IMR-90 (cell line): ENCODE measurements around the gene ABL1. TPM values are rescaled to one million over a fixed set of nuclear protein-coding genes. Genes with fewer than 3 reads are reported as not detected.
A peak's percentile ranks its signal among the peaks of the same experiment; 100 is the strongest.

Experiments used
- ATAC-seq: fragments of 200-7000 bp; cut with Tn5 transposase; 2 replicates; pipeline ENCODE4 v1.9.1; 2020; ENCODE audit warnings: low read depth, mild to moderate bottlenecking, moderate library complexity
- BruUV-seq: library from RNA; stranded (reverse); fragments of 400-500 nt; replicated peaks from 2 replicates; lab custom pipeline; 2021; lab: Mats Ljungman, UMichigan
- CTCF ChIA-PET: fragments of 300-600 bp; formaldehyde crosslinking; extraction: SDS; loops from one replicate; lab custom pipeline; 2021; ENCODE audit warnings: antibody characterized with exemption; lab: Yijun Ruan, JAX
- POLR2A ChIA-PET: fragments of 300-600 bp; sonication (Branson Sonifier 250); formaldehyde crosslinking; loops from one replicate; lab custom pipeline; 2022; ENCODE audit warnings: antibody characterized with exemption; ENCODE audit not compliant: unreplicated experiment; lab: Charles Lee
- DNase-seq: peaks from one replicate; pipeline ENCODE4 v3.0.0; 2013
- H2AFZ ChIP-seq: replicated peaks from 2 replicates; pipeline ENCODE3; 2013; ENCODE audit warnings: low read length, mild to moderate bottlenecking; ENCODE audit not compliant: poor library complexity
- H2AK5ac ChIP-seq: 2 replicates; pipeline ENCODE4 v1.6.1; 2013; ENCODE audit warnings: low read depth, low read length, inconsistent platforms
- H2AK9ac ChIP-seq: replicated peaks from 2 replicates; pipeline ENCODE3; 2013; ENCODE audit warnings: mild to moderate bottlenecking, low read depth, low read length, moderate library complexity; ENCODE audit not compliant: poor library complexity
- H2BK120ac ChIP-seq: 2 replicates; pipeline ENCODE4 v1.6.1; 2013; ENCODE audit warnings: low read depth, low read length, inconsistent platforms
- H2BK15ac ChIP-seq: 3 replicates; pipeline ENCODE4 v1.6.1; 2013; ENCODE audit warnings: low read depth, low read length, inconsistent platforms
- H2BK20ac ChIP-seq: 2 replicates; pipeline ENCODE4 v1.6.1; 2013; ENCODE audit warnings: low read depth, mild to moderate bottlenecking, inconsistent platforms, low read length, moderate library complexity
- H2BK5ac ChIP-seq: 2 replicates; pipeline ENCODE4 v1.6.1; 2013; ENCODE audit warnings: mild to moderate bottlenecking, low read depth, low read length, inconsistent platforms; ENCODE audit not compliant: poor library complexity, severe bottlenecking
- H3K14ac ChIP-seq: replicated peaks from 2 replicates; pipeline ENCODE4 v1.6.1; 2013; ENCODE audit warnings: low read depth, low read length, inconsistent platforms
- H3K18ac ChIP-seq: 2 replicates; pipeline ENCODE4 v1.6.1; 2013; ENCODE audit warnings: low read depth, low read length, control low read depth
- H3K23ac ChIP-seq: 2 replicates; pipeline ENCODE4 v1.6.1; 2013; ENCODE audit warnings: low read depth, low read length, inconsistent platforms
- H3K27ac ChIP-seq: 2 replicates; pipeline ENCODE4 v1.5.1; 2013; ENCODE audit warnings: mild to moderate bottlenecking, control low read depth, low read length; ENCODE audit not compliant: insufficient read depth
- H3K27me3 ChIP-seq: 2 replicates; pipeline ENCODE4 v1.6.1; 2013; ENCODE audit warnings: low read length; ENCODE audit not compliant: control insufficient read depth, insufficient read depth
- H3K36me3 ChIP-seq: 2 replicates; pipeline ENCODE4 v1.6.1; 2013; ENCODE audit warnings: low read length, mixed read lengths; ENCODE audit not compliant: control insufficient read depth, insufficient read depth
- H3K4ac ChIP-seq: 2 replicates; pipeline ENCODE4 v1.6.1; 2013; ENCODE audit warnings: low read depth, low read length, inconsistent platforms
- H3K4me1 ChIP-seq: 2 replicates; pipeline ENCODE4 v1.6.1; 2013; ENCODE audit warnings: low read length, mixed read lengths; ENCODE audit not compliant: control insufficient read depth, insufficient read depth
- H3K4me2 ChIP-seq: 2 replicates; pipeline ENCODE4 v1.6.1; 2013; ENCODE audit warnings: low read depth, mild to moderate bottlenecking, control low read depth, low read length, moderate library complexity
- H3K4me3 ChIP-seq: 2 replicates; pipeline ENCODE4 v1.5.1; 2013; ENCODE audit warnings: low read depth, mild to moderate bottlenecking, control low read depth, low read length, moderate library complexity; ENCODE audit not compliant: insufficient read depth
- H3K56ac ChIP-seq: 2 replicates; pipeline ENCODE4 v1.6.1; 2013; ENCODE audit warnings: low read length, inconsistent platforms; ENCODE audit not compliant: insufficient read depth; ENCODE audit errors: extremely low read depth
- H3K79me1 ChIP-seq, 2 experiments: 2 replicates each; pipeline ENCODE4 v1.6.1; 2013; ENCODE audit warnings: low read length in 2 of 2, inconsistent platforms in 1 of 2, low read depth in 1 of 2
- H3K9ac ChIP-seq: 2 replicates; pipeline ENCODE4 v1.6.1; 2013; ENCODE audit warnings: low read depth, low read length, control low read depth
- H3K9me1 ChIP-seq: 2 replicates; pipeline ENCODE4 v1.6.1; 2013; ENCODE audit warnings: low read length, inconsistent platforms; ENCODE audit not compliant: insufficient read depth
- H3K9me3 ChIP-seq: 2 replicates; pipeline ENCODE4 v1.6.1; 2013; ENCODE audit warnings: low read length; ENCODE audit not compliant: control insufficient read depth, insufficient read depth
- H4K20me1 ChIP-seq: 2 replicates; pipeline ENCODE4 v1.6.1; 2013; ENCODE audit warnings: low read length, inconsistent platforms; ENCODE audit not compliant: insufficient read depth
- H4K5ac ChIP-seq: 2 replicates; pipeline ENCODE4 v1.6.1; 2013; ENCODE audit warnings: mild to moderate bottlenecking, low read depth, low read length, control low read depth
- H4K8ac ChIP-seq, 2 experiments: 2 replicates each; pipeline ENCODE4 v1.6.1; 2013; ENCODE audit warnings: low read depth in 2 of 2, low read length in 2 of 2, control low read depth in 1 of 2, inconsistent platforms in 1 of 2
- H4K91ac ChIP-seq: 2 replicates; pipeline ENCODE4 v1.6.1; 2013; ENCODE audit warnings: low read depth, low read length, inconsistent platforms; ENCODE audit not compliant: insufficient read depth
- CHD1 ChIP-seq: IDR thresholded peaks from 2 replicates; pipeline ENCODE4 v1.6.1; 2012; ENCODE audit warnings: low read depth, low read length, improper control_type of control experiment
- CTCF ChIP-seq: conservative IDR thresholded peaks from 2 replicates; pipeline ENCODE4 v1.5.1; 2012; ENCODE audit warnings: mild to moderate bottlenecking, low read depth, low read length, improper control_type of control experiment
- FOS ChIP-seq: fragments of 150-350 bp; IDR thresholded peaks from 2 replicates; pipeline ENCODE4 v1.6.1; 2016; ENCODE audit warnings: low read depth, low read length
- MAZ ChIP-seq: IDR thresholded peaks from 2 replicates; pipeline ENCODE4 v1.6.1; 2012; ENCODE audit warnings: low read depth, mild to moderate bottlenecking, low read length, improper control_type of control experiment, moderate library complexity, borderline replicate concordance
- POLR2A ChIP-seq: IDR thresholded peaks from 2 replicates; pipeline ENCODE4 v1.6.1; 2012; ENCODE audit warnings: mild to moderate bottlenecking, low read depth, low read length
- RAD21 ChIP-seq: IDR thresholded peaks from 2 replicates; pipeline ENCODE4 v1.6.1; 2012; ENCODE audit warnings: low read length, improper control_type of control experiment
- WGBS, 2 experiments: methylation state at CpG; one replicate each; pipeline versions ENCODE4 v1.1.5 to v1.1.7; 2013; ENCODE audit warnings: missing lambda C conversion rate in 2 of 2; ENCODE audit not compliant: insufficient read length in 1 of 2; ENCODE audit errors: extremely low coverage in 2 of 2; 5-methylcytosine and 5-hydroxymethylcytosine counted together
- dilution Hi-C: fragments of 300-500 bp; cut with HindIII; formaldehyde crosslinking; loops from one replicate; pipeline ENCODE4 v1.14.3; 2018; ENCODE audit warnings: low sequenced_read_pairs; ENCODE audit not compliant: unreplicated experiment
- in situ Hi-C: fragments of 300-500 bp; cut with MboI; formaldehyde crosslinking; loops from 3 replicates; pipeline ENCODE4 v1.14.3; 2019; ENCODE audit warnings: low sequenced_read_pairs, inconsistent platforms, mixed read lengths
- intact Hi-C: fragments of 100-400 bp; cut with micrococcal nuclease; formaldehyde crosslinking; loops from 2 replicates; pipeline ENCODE4 v1.10.0; 2022
- polyA plus RNA-seq, 3 experiments: library from polyadenylated mRNA; depleted of rRNA; stranded (reverse); fragments of >200 nt; gene quantifications; 2 replicates each; pipeline ENCODE4 v1.2.3, GENCODE V29; 2012; ENCODE audit warnings: low replicate concordance in 1 of 3
- total RNA-seq: library from RNA; depleted of rRNA; stranded (reverse); fragments of >200 nt; gene quantifications from 2 replicates; pipeline ENCODE4 v1.2.3, GENCODE V29; 2012

Gene ABL1
- total and polyA plus RNA-seq, 2 of the 4 experiments (the other 2 are of a cell fraction), result 33.7 to 49.1 TPM

GRCh38 chr9:130846487-130847305 is 11.6 kb downstream of the ABL1 start:
- TF ChIP-seq RAD21, result no peak
- no peak; the same call in none of the 2 replicates for TF ChIP-seq POLR2A
- peak; percentile 53; the same call in 1 of the 2 replicates for TF ChIP-seq FOS
- 0 out of 2 replicates have a peak, but pooled peaks have one; percentile 59 for TF ChIP-seq CHD1
- no peak for TF ChIP-seq CTCF
- 0 out of 2 replicates have a peak, but pooled peaks have one; percentile 48 for TF ChIP-seq MAZ
- Histone ChIP-seq H2BK15ac (peak overlapping the region; percentile 73; the same call in 2 of the 3 replicates), H4K8ac (peak overlapping the region; percentile 74 to 85), H3K23ac (peak overlapping the region; percentile 91), H3K56ac (peak overlapping the region; percentile 75), H4K5ac (peak overlapping the region; percentile 96), H3K4ac (peak overlapping the region; percentile 92), H3K27me3 (no peaks in the 10 kb centered on the region), H2BK20ac (peak overlapping the region; percentile 87), H2AK9ac (peak overlapping the region; percentile 67), H4K20me1 (peaks cover 75% of the 10 kb centered on the region), H3K4me3 (peak overlapping the region; percentile 16), H3K79me1 (peaks cover 4 to 60% of the 10 kb centered on the region in 2 experiments; a peak in 2 of 4 replicates), H3K18ac (peak overlapping the region; percentile 91), H3K27ac (peak overlapping the region; percentile 85), H2AFZ (peak overlapping the region; percentile 47), H3K14ac (peak overlapping the region; percentile 50), H3K9me1 (peaks cover 21% of the 10 kb centered on the region), H3K9ac (peak overlapping the region; percentile 43), H2BK120ac (peak overlapping the region; percentile 88), H3K36me3 (peaks cover 10% of the 10 kb centered on the region), H4K91ac (peak overlapping the region; percentile 93), H2BK5ac (peak overlapping the region; percentile 94), H3K4me1 (peaks cover 29% of the 10 kb centered on the region), H3K4me2 (peak overlapping the region; percentile 81), H2AK5ac (peak overlapping the region; percentile 91), H3K9me3 (no peaks in the 10 kb centered on the region)
- peak; percentile 80 for DNase-seq
- intact Hi-C loops, result loop anchor here (1.0 to 2.0 kb wide), 2 partner anchors 14 to 66 kb away; no protein-coding TSS in a partner anchor
- ATAC-seq, result peak; percentile 30
- in situ Hi-C loops, result no loop called here
- ChIA-PET CTCF (interaction anchor here (0.6 to 1.1 kb wide), 3 partner anchors 81 to 146 kb away, joined by 3 to 4 read pairs (median 3); no protein-coding TSS in a partner anchor), POLR2A (interaction anchor here (0.5 kb wide), 1 partner anchor 10 kb away, joined by 4 read pairs; no protein-coding TSS in a partner anchor)
- 0% methylated on average over 3 of the region's 12 CpGs; no CpG with 5 or more reads in 1 of the 2 experiments for WGBS, 2 experiments
- no TSS peak for BruUV-seq
- dilution Hi-C loops, result no loop called here
